ENCODE data around the gene NBEAL2.
A peak's percentile ranks its signal among the peaks of the same experiment; 100 is the strongest.

The NBEAL2 gene

DNA sequence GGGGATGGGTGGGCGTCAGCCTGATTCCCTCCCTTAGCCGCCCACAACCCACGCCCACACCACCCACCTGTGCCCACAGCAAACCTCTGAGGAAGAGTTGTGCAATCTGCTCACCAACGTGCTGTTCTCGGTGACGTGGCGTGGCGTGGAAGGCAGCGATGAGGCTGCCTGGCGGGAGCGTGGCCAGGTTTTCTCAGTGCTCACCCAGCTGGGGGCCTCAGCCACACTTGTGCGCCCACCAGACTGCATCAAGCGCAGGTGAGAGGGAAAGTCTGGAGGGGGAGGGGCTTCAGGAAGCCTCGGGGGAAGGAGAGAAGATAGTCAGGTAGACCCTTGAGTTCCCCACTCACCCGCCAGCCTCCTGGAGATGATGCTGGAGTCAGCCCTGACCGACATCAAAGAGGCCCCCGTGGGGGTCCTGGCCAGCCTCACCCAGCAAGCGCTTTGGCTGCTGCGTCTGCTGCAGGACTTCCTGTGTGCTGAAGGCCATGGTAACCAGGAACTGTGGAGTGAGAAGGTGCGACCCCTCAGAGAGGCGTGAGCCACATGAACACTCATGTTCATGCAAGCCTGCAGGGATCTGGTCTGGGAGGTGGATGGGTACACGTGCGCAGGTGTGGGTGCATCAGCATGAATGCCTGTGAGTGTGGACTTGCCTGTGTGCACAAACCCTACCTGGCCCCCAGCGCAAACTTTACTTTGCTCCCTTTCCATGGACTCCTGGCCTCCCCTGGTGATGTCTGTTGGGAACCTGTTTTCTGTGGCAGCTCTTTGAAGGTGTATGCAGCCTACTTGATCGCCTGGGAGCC is 21.7 kb downstream of the NBEAL2 start:
- no peak for DNase-seq (ENCODE audit: low spot score)

DNA sequence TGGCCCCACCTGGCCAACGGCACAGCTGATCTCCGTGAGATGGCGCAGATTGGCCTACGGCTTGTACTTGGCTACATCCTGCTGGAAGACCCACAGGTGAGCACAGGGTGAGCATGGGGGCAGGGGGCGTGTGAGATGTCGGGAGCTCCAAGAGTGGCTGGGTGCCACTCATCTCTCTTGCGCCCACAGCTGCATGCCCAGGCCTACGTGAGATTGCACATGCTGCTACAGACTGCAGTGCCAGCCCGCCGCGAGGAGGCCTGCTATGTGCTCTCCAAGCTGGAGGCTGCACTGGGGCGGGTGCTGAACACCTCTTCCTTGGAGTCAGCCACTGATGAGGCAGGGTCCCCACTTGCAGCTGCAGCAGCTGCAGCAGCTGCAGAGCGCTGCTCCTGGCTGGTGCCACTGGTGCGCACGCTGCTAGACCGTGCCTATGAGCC is 22.3 kb downstream of the NBEAL2 start:
- DNase-seq (ENCODE audit: low spot score) = no peak

DNA sequence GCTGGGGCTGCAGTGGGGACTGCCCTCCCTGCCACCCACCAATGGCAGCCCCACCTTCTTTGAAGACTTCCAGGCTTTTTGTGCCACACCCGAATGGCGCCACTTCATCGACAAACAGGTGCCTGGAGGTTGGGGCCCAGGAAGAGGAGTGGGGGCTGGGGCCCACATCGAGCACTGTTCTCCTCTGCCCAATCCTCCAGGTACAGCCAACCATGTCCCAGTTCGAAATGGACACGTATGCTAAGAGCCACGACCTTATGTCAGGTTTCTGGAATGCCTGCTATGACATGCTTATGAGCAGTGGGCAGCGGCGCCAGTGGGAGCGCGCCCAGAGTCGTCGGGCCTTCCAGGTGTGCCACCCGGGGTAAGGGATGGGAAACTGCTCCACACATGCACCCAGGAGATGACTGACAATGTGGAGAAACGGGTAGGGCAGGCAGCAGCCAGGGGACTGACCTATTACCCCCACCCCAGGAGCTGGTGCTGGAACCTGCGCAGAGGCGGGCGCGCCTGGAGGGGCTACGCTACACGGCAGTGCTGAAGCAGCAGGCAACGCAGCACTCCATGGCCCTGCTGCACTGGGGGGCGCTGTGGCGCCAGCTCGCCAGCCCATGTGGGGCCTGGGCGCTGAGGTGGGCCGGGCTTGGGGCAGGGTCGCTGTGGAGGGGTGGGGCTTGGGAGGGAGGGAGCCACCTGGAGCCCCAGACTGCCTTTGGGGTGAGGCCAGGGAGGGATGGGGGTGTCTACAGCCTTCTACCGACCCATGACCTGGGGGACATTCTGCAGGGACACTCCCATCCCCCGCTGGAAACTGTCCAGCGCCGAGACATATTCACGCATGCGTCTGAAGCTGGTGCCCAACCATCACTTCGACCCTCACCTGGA is 22.9 kb downstream of the NBEAL2 start:
- DNase-seq (ENCODE audit: low spot score) = no peak

DNA sequence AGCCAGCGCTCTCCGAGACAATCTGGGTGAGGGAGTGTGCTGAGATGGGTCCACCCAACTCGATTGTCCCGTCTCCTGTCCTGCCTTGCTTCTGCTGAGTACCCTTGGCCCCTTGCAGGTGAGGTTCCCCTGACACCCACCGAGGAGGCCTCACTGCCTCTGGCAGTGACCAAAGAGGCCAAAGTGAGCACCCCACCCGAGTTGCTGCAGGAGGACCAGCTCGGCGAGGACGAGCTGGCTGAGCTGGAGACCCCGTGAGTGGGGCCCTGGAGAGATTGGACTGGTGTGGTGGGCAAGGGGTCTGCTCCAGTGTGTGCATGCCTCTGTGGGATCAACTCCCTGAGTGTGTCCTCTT is 23.6 kb downstream of the NBEAL2 start:
- DNase-seq (ENCODE audit: low spot score) = no peak

DNA sequence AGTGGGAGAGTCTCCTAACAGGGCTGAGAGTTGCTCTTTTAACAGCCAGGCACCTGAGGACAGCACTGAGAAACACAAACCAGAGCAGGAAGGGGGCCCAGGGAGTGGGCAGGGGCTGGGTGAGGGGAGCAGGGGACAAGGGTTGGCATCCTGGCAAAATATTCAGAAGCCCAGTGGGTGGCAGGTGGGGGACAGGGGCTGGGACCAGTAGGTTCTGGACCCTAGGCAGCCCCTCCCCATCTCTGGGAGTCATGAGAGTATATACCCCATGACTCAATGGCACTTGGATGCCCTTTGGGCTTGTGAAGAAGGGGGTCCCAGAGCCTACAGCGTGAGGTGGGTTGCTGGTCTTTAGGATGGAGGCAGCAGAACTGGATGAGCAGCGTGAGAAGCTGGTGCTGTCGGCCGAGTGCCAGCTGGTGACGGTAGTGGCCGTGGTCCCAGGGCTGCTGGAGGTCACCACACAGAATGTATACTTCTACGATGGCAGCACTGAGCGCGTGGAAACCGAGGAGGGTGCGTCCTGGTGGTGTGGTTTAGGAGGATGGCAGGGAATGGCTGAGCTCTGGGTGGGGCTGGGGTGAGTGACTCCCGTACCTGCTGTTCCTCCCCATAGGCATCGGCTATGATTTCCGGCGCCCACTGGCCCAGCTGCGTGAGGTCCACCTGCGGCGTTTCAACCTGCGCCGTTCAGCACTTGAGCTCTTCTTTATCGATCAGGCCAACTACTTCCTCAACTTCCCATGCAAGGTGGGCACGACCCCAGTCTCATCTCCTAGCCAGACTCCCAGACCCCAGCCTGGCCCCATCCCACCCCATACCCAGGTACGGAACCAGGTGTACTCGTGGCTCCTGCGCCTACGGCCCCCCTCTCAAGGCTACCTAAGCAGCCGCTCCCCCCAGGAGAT is 24.2 kb downstream of the NBEAL2 start:
- no peak for DNase-seq (ENCODE audit: low spot score)

DNA sequence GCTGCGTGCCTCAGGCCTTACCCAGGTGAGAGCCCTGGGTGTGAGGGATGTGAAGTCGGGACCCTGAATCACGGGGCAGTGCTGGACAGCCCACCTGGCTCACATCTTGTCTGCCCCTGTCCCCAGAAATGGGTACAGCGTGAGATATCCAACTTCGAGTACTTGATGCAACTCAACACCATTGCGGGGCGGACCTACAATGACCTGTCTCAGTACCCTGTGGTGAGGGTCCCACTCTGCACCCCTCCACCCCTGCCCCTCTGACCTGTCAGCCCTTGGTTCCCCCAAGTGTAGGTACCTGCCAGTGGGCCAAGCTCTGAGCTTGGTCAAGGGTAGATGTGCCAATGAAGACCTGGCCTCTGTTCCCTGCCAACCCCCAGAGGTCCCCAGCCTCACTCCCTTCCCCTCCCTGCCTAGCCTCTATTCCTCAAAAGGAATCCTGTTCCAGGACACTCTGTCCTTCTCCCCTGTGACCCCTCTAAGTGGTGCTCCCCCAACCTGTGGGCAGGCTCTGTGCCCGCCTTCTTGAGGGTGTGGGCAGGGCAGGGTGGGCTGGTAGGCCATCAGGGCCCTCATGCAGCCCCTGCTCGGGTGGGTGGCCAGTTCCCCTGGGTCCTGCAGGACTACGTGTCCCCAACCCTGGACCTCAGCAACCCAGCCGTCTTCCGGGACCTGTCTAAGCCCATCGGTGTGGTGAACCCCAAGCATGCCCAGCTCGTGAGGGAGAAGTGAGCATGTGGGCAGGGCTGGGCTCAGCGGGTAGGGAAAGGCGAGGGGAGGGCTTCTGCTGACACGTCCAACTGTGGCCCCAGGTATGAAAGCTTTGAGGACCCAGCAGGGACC is 25.1 kb downstream of the NBEAL2 start:
- DNase-seq (ENCODE audit: low spot score) = no peak

DNA sequence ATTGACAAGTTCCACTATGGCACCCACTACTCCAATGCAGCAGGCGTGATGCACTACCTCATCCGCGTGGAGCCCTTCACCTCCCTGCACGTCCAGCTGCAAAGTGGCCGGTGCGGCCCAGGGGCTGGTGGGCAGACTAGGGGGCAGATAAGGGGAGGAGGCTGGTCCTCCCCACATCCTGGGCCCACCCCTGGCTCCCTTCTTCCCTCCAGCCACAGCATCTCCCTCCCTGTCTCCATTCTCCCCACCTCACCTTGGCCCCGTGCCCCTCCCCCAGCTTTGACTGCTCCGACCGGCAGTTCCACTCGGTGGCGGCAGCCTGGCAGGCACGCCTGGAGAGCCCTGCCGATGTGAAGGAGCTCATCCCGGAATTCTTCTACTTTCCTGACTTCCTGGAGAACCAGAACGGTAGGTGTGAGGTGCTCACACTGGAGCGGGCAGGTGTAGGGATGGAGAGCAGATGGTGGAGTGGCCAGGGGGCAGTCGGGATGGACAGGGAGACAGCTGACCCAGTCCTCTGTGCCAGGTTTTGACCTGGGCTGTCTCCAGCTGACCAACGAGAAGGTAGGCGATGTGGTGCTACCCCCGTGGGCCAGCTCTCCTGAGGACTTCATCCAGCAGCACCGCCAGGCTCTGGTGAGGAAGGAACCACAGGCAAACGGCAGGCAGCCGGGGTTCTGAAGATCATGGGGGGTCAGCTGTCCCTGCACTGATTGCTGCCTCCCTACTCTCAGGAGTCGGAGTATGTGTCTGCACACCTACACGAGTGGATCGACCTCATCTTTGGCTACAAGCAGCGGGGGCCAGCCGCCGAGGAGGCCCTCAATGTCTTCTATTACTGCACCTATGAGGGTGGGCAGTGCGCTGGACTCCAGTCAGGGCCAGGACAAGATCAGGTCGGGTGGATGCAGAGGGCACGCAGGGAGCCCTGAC is 26.0 kb downstream of the NBEAL2 start:
- DNase-seq (ENCODE audit: low spot score) = no peak

DNA sequence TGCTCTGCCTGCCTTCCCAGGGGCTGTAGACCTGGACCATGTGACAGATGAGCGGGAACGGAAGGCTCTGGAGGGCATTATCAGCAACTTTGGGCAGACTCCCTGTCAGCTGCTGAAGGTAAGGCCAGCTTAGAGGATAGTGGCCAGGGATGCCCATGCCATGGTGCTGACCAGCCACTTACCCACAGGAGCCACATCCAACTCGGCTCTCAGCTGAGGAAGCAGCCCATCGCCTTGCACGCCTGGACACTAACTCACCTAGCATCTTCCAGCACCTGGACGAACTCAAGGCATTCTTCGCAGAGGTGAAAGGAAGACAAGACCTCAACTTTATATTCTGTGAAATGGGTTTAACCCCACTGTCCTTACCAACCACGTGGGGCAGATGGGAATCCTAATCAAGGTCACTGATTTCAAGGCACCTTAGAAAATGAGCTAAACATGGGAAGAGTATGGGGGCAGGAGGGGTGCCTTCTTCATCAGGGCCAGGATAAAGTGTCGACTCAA is 26.7 kb downstream of the NBEAL2 start:
- DNase-seq (ENCODE audit: low spot score) = no peak

DNA sequence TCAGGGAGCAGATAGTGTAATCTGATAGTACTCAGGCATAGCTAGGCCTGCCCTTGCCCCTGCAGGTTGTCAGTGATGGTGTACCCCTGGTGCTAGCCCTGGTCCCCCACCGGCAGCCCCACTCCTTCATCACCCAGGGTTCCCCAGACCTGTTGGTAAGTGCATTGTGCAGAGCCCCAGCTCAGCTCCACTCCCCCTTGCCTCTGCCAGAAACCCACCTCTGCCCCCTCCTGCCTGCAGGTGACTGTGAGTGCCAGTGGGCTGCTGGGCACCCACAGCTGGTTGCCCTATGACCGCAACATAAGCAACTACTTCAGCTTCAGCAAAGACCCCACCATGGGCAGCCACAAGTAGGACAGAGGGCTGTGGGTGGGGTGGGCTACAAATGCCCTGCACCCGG is 27.5 kb downstream of the NBEAL2 start:
- DNase-seq (ENCODE audit: low spot score) = no peak

DNA sequence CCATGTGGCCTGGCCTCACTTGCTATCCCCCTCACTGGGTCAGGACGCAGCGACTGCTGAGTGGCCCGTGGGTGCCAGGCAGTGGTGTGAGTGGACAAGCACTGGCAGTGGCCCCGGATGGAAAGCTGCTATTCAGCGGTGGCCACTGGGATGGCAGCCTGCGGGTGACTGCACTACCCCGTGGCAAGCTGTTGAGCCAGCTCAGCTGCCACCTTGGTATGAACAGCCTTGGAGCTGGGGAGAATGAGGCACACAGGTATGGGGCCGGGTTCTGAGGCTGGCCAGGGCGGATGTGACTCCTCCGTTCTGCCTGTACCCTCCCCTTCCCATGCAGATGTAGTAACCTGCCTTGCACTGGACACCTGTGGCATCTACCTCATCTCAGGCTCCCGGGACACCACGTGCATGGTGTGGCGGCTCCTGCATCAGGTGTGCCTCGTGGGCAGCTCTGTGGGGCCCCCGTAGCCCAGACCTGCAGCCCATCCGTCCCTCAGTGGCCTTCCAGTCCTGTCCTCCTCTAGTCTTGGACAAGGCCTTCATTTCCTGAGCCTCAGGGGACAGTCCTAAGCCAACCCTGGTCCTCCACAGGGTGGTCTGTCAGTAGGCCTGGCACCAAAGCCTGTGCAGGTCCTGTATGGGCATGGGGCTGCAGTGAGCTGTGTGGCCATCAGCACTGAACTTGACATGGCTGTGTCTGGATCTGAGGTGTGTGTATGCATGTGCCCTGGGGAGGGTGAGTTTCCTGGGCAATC is 28.2 kb downstream of the NBEAL2 start:
- no peak for DNase-seq (ENCODE audit: low spot score)

DNA sequence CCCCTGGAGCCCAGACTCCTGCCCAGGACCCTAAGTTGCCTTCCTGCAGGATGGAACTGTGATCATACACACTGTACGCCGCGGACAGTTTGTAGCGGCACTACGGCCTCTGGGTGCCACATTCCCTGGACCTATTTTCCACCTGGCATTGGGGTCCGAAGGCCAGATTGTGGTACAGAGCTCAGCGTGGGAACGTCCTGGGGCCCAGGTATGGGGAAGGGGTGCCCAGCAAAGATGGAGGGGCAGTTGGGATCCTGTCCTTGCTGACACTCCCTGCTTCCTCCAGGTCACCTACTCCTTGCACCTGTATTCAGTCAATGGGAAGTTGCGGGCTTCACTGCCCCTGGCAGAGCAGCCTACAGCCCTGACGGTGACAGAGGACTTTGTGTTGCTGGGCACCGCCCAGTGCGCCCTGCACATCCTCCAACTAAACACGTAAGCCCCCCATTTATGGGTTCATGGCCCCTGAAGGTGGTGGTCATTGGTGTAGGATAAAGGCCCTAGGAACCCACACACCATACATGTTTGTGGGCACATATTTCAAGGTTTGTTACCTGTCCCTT is 28.8 kb downstream of the NBEAL2 start:
- DNase-seq (ENCODE audit: low spot score) = no peak

DNA sequence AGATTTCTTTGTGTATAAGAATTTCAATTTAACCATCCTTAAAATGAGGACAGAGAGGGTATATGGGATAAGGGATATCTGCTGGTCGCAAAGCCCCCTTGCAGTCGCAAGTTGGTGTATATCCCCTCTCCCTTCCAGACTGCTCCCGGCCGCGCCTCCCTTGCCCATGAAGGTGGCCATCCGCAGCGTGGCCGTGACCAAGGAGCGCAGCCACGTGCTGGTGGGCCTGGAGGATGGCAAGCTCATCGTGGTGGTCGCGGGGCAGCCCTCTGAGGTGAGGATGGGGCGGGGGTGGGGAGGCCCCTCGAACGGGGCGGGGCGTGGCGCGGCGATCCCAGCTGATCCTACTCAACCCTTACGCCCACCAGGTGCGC is 29.4 kb downstream of the NBEAL2 start:
- DNase-seq (ENCODE audit: low spot score) = no peak

DNA sequence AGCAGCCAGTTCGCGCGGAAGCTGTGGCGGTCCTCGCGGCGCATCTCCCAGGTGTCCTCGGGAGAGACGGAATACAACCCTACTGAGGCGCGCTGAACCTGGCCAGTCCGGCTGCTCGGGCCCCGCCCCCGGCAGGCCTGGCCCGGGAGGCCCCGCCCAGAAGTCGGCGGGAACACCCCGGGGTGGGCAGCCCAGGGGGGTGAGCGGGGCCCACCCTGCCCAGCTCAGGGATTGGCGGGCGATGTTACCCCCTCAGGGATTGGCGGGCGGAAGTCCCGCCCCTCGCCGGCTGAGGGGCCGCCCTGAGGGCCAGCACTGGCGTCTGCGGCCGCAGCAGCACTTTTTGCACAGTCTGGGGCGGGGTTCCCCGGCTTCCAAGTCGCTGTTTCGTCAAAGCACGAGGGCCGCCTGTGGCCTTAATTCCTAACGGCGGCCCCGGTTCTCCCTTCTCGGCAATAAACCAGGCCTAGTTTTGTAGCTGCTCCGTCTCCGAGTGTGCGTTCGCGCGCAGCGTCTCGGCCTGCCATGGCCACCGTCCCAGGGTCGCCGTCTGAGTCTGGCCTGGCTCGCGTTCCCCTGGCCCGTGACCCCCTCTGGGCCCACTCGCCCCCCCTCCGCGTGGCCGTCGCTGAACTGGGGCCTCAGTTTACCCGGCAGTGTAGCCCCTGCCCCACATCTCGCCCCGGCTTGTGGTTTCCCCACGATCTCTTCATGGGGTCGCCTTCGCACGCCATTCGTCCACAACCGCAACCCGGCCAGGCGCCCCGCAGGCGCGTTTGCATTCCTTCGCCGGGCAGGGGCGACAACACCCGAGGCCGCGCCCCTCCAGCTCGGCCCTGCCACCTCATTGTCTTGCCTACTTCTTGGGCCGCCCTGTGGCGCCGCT is 30.0 kb downstream of the NBEAL2 start:
- peak; percentile 56 for DNase-seq (ENCODE audit: low spot score)

DNA sequence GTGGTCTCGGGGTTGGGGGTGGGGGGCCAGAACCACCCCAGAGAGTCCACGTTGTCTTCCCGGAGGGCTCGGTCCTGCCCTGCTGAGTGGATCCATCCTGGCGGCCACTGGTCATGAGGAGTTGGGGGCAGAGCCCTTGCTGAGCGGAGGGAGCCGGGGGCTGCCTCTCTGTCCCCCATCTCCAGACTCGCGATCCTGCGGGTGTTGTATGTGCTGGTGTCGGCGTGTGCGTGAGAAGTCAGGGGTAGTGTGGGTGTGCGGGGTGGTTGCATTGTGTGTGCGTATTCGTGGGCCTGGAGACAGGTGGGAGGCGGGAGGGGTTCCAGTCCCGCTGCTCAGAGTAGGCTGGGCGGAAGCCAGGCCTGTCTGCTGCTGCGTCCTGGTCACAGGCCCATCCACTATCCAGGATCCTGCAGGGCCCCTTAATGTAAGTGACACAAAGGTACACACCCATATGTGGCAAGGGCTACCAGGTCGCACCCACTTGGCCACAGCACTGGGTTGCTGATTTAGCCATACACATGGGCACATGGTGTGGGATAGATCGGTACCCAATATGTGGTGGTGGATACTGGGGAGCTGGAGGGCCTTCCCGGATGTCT is 30.7 kb downstream of the NBEAL2 start:
- no peak for DNase-seq (ENCODE audit: low spot score)

DNA sequence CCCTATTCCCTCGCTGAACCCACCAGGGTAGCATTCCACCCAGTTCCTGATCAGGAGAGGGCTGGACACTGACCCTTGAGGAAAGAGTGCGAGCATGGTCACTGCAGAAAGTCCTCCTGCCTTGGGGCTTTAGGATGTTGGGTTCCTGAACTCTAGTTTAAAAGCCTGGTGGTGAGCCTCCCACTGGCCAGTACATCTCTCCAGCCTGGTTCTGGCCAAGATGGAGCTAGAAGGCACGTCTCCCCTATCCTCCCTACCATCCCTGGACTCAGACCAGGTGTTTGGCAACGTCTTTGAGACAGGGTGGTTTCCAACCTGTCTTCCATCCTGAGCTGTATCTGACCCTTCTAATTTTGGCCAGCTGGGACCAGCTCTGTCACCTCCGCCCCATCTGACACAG is 31.4 kb downstream of the NBEAL2 start:
- no peak for DNase-seq (ENCODE audit: low spot score)

DNA sequence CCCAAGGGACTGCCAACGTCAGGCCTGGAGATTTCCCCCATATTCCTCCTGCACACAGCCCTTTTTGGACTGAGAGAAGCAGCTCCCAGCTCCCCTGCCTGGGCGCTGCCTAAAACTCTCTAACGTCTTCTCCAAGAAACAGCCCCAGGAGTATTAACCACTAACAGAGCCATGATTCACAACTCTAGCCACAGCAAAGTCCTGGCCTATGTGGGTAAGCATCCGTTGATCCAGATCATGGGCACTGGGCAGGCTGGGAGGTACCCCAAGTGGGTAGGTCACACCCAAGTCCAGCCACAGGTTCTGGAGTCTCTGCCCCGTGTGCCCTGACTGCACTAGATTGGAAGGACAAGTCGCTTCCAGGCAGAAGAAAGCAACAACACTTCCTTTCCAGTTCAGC is 31.9 kb downstream of the NBEAL2 start:
- DNase-seq (ENCODE audit: low spot score) = no peak

Data from activated CD4-positive, alpha-beta T cell treated with anti-CD3 and anti-CD28 coated beads, Interleukin-2, Interleukin-4, amounts not matched to agents 100 ng/mL and 50 ng/mL, durations not matched to agents 16 hours and 8 hours (primary cell).